KOPT-K1 (cell line): ENCODE data around the gene POP7.

Experiments used
- H3K27ac ChIP-seq: fragments of 200-600 bp; sonication (generic); 2 replicates; pipeline ENCODE4 v1.5.1; 2016; ENCODE audit warnings: antibody characterized with exemption, mild to moderate bottlenecking, low read depth, low read length; ENCODE audit not compliant: poor library complexity, severe bottlenecking
- H3K36me3 ChIP-seq: fragments of 200-600 bp; sonication (generic); 2 replicates; pipeline ENCODE4 v1.5.1; 2017; ENCODE audit warnings: antibody characterized with exemption, mild to moderate bottlenecking, low read length, moderate library complexity; ENCODE audit not compliant: insufficient read depth
- H3K9me3 ChIP-seq: fragments of 200-600 bp; sonication (generic); 2 replicates; pipeline ENCODE4 v1.5.1; 2017; ENCODE audit warnings: antibody characterized with exemption, low read length, mild to moderate bottlenecking; ENCODE audit not compliant: insufficient read depth, poor library complexity, severe bottlenecking

The POP7 gene

DNA sequence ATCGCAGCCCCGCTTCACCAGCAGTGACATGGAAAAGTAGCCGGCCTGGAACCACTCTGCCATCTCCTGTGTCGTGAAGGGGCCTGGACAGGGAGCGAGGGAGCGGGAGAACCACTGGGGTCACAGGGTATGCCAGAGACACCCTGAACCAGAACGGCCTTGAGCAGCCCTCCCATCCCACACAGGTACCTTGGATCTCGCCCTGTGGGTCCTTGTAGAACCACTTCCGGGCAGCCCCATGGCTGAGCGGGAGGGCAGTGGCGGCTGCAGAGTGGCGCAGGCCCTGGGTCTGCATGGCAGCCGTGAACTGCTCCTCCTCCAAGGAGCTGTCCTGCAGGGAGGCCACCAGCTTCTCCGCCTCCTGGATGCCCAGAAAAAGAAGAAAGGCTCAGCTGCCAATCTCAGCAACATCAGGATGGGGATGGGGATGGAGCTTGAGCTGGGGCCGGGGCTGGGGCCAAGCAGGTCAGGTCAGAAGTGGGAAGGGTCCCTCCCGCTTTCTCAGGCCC, 21.3 kb upstream of the POP7 start:
- no peak overlapping the region for H3K27ac ChIP-seq
- H3K9me3 ChIP-seq = no peaks in the 10 kb centered on the region
- H3K36me3 ChIP-seq = peaks cover 100% of the 10 kb centered on the region

DNA sequence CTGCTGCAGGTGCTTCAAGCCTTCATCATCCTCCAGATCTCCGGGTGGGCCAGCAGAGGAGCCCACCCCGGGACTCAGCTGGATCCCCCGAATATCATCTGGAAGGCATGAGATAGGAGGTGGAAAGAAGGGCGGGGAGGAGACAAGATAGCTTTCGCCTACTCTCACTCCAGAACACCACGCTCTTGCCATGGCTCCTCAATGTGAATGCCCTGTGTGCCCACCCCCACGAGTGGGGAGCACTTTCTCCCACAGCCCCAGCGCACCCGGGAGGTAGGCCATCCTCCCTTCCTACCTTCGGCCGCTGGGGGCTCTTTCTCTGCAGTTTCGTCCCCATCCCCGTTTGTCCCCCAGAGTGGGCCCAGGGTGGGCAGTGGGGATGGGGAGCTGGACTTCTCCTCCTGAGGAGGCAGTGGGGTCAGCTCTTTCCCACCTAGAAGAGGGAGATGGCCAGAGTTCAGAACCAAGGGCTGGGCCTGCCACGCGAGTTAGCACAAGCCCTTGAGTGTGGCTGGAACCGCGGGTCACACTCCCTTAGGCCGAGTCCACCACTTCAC, 20.8 kb upstream of the POP7 start:
- Histone ChIP-seq H3K27ac (no peak overlapping the region), H3K9me3 (no peaks in the 10 kb centered on the region), H3K36me3 (peaks cover 100% of the 10 kb centered on the region)

DNA sequence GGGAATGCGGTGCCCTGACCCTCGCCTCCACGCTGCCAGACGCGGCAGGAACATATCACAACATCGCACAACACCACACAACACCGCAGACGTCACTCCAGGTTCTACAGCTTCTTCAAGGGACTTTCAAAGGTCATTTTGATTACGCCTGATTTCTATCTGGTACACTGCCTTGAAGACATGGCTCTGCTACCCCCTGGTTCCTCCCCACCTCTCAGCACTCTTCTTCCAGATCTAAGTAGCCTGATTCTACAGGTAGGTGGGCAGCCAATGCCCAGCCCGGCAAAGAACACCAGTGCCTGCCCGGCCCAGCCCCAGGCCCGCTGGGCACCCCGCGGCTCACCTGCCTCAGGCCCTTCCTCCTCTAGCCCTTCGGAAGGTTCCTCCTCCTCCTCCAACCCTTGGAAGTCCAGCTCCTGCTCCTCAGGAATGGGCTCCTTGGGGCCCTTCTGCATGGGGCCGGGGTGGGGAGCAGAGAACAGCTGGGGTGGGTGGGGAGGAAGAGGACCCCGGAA, 20.2 kb upstream of the POP7 start:
- peaks cover 96% of the 10 kb centered on the region for H3K36me3 ChIP-seq
- H3K9me3 ChIP-seq = no peaks in the 10 kb centered on the region

DNA sequence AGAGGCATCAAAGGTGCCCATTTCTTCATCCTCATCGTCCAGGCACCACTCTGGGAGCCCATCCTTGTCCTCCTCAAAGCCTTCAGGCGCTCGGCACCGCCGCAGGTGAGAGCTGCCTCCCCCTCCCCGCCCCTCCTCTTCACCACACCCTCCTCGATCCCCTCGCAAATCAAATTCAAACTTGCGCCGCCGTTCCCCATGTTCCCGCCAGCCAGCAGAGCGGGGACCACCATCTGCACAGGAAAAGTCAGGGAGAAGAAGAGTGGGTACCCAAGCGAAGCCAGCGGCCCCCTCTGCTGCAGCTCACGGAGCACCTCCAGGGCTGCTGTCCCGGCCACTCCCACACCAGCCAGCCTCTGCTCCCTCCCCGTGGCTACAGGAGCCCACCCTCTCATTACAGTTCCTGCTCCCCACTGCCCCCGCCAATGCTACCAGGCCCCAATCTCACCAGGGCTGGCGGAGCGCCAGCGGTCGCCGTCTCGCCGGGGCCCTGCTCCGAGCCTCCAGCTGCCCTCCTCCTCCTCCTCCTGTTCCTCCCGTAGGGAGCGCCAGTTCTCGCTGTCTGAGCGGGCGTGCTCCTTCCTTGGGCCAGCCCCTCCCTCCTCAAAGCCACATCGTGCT, 19.6 kb upstream of the POP7 start:
- Histone ChIP-seq H3K9me3 (no peaks in the 10 kb centered on the region), H3K36me3 (peaks cover 96% of the 10 kb centered on the region), H3K27ac (no peak overlapping the region)

More for the DNA sequence above, 20.2 kb upstream of the POP7 start:
- H3K27ac ChIP-seq = no peak overlapping the region

DNA sequence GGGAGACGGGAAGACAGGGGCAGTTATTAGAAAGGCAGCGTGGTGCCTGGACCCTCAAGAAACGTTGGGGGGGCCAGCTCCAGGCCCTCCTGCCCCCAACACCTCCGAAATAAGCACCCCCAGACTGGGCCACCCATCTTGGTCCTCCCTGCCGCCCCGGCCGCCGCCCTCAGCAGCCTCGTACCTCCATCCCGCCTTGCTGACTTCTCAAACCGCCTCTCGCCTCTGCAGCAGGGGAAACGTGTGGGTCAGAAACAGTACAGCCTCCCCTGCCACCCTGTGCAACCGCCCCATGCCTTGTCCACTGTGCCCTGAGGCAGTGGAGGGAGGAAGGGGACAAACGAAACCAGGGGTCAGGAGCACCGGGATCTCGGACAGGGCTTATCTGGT, 19.1 kb upstream of the POP7 start:
- Histone ChIP-seq H3K9me3 (no peaks in the 10 kb centered on the region), H3K36me3 (peaks cover 90% of the 10 kb centered on the region), H3K27ac (no peak overlapping the region)

DNA sequence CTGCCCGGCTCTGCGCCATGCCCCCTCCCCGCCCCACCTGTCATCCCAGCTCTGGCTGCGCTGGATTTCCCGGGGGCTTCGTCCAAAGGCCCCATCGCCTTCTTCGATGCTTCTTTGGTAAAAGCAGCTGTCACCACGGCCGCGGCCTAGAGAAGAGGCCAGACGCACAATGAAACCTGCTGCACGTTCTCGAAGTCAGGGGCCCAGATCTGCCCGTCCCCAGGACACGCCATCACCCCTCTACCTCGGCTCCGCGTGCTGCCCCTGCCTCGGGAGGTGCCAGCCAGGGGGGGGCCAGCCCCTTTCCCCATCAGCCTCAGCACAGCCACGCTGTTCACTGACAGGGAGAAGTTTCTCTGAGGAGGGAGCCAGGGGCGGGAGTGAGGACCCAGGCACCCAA, 18.7 kb upstream of the POP7 start:
- no peak overlapping the region for H3K27ac ChIP-seq
- no peaks in the 10 kb centered on the region for H3K9me3 ChIP-seq
- peaks cover 86% of the 10 kb centered on the region for H3K36me3 ChIP-seq

DNA sequence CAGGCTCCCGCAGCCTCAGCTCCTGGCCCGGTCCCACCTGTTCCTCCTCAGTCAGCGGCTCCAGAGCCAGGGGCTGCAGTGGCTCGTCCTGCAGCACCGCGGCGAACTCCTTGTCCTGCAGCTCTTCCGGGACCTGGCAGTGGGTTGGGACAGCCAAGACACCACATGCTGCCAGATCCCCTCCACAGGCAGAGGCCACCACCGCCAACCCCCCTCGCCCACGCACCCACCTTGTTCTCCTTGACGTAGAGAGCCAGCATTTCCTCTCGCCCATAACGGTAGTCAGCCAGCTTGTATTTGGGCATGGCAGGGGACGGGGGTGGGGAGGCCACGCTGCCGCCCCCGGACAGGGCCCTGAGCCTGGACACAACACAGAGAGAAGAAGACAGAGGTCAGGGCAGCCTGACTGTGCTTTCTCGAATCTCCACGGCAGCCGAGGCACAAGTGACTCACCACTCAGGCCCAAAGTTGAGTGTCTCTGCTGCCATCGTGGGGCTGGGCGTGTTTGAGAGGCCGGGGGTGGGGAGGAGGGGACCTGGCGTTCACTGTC, 18.1 kb upstream of the POP7 start:
- Histone ChIP-seq H3K36me3 (peaks cover 80% of the 10 kb centered on the region), H3K27ac (no peak overlapping the region), H3K9me3 (no peaks in the 10 kb centered on the region)

DNA sequence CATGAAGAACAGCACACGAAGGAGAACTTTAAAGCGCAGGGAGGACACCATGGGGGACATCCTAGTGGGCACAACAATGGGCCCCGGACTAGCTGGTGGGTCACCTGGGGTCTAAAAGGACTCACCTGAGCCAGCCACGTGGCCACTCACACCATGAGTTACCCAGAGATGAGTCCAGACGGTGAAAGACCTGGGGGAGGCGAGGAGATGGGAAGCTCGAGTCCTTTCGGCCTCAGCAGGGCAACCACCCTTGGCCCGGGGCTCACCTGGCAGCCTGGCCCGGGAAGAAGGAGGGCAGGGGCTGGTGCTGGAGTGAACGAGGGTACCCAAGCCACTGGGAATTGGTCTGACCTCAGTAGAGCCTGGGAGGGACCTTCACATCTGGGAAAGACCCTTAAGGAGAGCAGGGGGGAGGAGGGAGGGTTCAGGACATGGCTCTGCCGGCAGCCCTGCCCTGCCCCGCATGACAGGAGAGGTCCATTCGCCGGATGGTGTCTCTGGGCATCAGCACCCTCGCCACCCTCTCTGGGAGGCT, 17.5 kb upstream of the POP7 start:
- no peak overlapping the region for H3K27ac ChIP-seq
- no peaks in the 10 kb centered on the region for H3K9me3 ChIP-seq
- H3K36me3 ChIP-seq = peaks cover 75% of the 10 kb centered on the region

DNA sequence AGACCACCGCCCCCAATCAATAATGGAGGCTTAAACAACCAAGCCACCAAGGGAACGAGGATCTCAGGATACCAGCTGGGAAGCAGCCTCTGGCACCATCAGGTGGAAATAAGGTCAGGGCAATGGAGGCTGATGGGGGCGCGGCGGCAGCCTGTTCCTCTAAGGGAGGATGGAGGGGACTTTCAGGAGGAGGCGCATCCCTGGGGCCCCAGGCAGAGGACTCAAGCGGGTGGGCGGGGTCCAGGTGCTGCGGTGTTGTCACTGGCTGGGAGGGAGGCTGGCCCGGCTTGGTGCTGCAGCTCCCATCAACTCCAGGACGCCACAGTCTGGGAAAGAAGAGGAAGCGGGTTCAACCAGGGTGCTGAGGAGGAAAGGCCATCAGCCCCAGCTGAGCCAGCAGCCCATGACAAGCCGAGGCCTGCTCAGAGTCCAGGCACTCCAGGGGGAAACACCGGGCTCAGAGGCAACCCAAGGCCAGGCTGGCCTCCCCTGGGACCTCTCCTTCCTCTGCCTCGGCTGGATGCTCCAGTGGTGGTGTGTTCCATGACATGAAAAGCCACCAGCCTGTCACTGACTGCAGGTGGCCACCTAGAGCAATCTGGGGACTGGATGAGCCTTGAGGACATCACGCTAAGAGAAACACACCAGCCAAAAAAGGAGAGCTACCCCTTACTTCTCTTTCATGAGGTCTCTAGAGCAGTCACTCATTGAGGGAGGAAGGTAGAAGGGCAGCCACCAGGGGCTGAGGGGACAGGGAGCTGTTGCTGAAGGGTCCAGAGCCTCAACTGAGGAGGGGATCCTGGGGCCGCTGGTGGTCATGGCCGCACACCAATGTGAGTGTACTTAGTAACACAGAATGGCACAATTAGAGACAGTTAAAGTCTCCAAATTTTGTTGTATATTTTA, 16.4 kb upstream of the POP7 start:
- Histone ChIP-seq H3K36me3 (peaks cover 64% of the 10 kb centered on the region), H3K27ac (no peak overlapping the region), H3K9me3 (no peaks in the 10 kb centered on the region)

DNA sequence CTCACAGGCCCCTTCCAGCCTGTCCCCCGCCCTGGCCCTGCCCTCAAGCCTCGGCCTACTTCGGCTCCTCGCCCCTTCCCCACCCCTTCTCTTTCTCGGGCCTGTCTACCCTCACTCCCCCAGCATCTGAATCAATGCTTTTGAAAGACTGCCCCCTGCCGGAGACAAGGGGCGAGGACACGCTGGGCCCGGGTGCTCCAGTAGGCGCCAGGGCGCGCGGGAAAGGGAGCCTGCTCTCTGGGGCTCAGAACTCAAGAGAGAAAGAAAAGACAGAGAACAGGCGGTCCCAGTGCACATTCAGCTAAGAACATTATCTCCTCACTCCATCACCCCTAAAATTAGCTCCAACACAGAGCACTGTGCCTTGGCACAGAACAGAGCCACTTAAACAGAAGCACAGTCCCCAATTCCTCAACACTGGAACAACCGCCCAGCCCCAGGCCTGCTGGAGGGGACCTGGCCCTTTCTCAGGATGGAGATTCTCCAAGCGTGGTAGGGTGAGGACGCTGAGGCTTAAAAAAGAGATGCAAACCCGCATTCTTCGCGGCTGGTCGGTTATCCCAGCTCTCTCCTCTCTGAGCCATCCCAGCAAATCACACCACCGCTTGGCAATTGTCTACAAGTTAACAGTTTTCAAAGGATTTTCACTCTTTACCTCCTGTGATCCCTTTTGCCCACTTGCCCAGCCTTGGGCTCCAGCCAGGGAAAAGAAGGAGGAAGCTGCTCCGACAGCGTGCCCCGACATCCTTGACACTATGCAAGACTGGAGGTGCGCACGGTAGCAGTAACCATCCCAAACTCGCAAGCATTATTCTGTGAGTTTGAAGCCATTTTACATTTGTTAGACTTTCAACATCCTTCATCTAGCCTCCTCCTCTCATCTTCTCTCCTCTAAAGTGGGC, 14.0 kb upstream of the POP7 start:
- H3K9me3 ChIP-seq = no peaks in the 10 kb centered on the region
- peak overlapping the region; percentile 65 for H3K27ac ChIP-seq
- H3K36me3 ChIP-seq = peaks cover 39% of the 10 kb centered on the region

DNA sequence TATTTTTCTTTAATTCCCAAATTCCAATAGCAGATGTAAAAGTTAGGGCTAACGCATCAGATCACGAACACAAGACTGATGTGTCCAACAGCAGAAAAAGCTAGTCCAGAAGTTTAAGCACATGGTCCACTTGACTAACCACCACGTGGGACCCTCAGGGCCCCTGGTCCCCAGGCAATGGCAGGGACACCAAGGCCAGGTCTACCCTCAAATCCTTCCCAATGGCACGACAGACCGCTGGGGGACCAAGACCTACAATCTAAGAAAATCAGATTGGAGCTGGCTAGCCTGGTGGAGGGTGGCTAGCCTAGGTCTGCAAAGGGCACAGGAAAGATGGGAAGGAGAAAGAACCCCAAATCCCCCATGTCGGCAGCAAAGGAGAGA, 13.4 kb upstream of the POP7 start:
- no peaks in the 10 kb centered on the region for H3K9me3 ChIP-seq
- H3K27ac ChIP-seq = peak overlapping the region; percentile 65
- H3K36me3 ChIP-seq = peaks cover 33% of the 10 kb centered on the region

DNA sequence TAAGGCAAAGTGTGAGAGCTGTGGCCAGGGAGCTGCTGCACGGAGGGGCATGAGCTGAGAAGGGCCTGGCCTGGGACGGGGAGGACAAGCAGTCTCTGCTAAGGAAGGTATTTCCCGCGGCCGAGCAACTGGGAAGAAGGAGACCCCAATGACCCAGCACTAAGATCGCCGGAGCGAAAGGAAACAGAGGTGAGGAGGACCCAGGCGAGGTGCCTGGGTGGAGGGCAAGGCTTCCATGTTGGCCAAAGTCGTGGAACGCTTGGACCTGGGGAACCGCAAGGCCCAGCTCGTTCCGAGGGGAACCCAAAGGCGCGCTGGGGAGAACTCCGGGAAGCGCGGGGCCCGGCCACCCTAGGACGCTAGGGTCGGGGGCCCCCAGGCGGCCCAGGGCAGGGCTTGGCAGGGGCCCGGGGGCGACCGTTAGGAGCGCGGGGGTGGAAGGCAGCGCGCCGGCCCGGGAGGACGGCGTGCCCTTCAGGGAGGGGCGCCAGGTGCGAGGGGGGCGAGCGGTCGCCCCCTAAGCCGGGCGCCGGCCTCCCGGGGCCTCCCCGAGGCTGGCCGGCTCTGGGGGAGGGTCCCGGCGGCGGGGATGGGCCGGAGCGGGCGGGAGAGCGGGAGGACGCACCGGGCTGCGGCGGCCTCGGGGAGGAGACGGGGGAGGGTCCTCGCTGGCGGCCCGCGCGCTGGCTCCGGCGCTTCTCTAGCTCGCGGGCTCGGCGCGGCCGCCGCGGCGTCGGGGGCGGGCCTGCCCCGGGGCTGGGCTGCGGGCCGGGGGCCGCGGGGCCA, 12.4 kb upstream of the POP7 start:
- H3K27ac ChIP-seq = peak overlapping the region; percentile 65
- peaks cover 24% of the 10 kb centered on the region for H3K36me3 ChIP-seq
- H3K9me3 ChIP-seq = no peaks in the 10 kb centered on the region

DNA sequence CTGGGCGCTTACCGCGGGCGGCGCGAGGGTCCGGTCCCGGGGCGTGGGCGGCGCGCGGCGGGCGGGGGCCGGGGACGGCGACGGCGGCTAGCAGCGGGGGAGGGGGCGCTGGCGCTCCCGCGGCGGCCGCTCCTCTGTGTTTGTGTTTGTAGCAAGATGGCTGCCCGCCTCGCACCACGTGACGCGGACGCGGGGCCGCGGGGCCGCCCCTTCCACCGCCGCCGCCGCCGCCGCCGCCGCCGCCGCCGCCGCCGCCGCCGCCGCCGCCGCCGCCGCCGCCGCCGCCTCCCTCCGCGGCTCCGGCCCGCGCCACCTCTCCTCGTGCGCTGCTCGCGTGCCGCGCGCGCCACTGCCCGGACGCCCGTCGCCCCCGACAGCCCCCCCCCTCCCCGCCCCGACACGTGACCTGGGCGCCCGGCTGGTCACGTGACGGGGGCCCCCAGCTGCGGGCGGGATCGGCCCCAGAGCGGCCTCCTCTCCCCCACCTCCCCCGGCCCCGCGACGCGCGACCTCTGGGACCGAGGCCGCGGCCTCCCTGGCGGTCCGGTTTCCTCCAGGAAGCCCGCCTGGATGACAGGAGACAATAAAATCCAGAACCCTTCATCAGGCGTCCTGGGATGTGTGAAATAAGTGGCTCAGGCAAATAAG, 11.7 kb upstream of the POP7 start, which contains the start of gene GIGYF1:
Gene GIGYF1, minus strand, starts transcription at position 153 of the 648 bp plus-strand sequence. CDS start 6,012 bp downstream, outside the sequence.
- peak within 1 kb of the TSS; percentile 65 for H3K27ac ChIP-seq
- no peaks in the 10 kb centered on the region for H3K9me3 ChIP-seq

More for the DNA sequence above, 11.7 kb upstream of the POP7 start, which contains the start of gene GIGYF1:
- peaks cover 16% of the 10 kb centered on the region for H3K36me3 ChIP-seq
